SU-DHL-6 (cell line): ENCODE data around the gene DACT1.

Source experiments
- CTCF ChIP-seq: fragments of 200-600 bp; sonication (generic); IDR thresholded peaks from one replicate; pipeline ENCODE4 v1.5.1; 2017; ENCODE audit warnings: antibody characterized with exemption, mild to moderate bottlenecking, low read length, moderate library complexity; ENCODE audit not compliant: insufficient read depth, poor library complexity, severe bottlenecking
- EZH2phosphoT487 ChIP-seq: fragments of 200-600 bp; sonication (generic), shearing (Covaris generic); conservative IDR thresholded peaks from 2 replicates; pipeline ENCODE4 v1.6.1; 2018; ENCODE audit warnings: mild to moderate bottlenecking, antibody characterized with exemption, low read length, moderate library complexity, mixed read lengths

GRCh38 chr14:58637391-58638230 is at the start of gene DACT1:
- TF ChIP-seq CTCF (no peak), EZH2phosphoT487 (no peak)
